ENCODE measurements around the gene ZNF850. TPM values are rescaled to one million over a fixed set of nuclear protein-coding genes. Genes with fewer than 3 reads are reported as not detected.

Gene ZNF850
- total and polyA plus RNA-seq, 9 of the 15 experiments (the other 6 are each of a cell fraction or from before 2014, with no cell fraction given) = 1.2 to 13.0 (median 5.9) TPM

DNA sequence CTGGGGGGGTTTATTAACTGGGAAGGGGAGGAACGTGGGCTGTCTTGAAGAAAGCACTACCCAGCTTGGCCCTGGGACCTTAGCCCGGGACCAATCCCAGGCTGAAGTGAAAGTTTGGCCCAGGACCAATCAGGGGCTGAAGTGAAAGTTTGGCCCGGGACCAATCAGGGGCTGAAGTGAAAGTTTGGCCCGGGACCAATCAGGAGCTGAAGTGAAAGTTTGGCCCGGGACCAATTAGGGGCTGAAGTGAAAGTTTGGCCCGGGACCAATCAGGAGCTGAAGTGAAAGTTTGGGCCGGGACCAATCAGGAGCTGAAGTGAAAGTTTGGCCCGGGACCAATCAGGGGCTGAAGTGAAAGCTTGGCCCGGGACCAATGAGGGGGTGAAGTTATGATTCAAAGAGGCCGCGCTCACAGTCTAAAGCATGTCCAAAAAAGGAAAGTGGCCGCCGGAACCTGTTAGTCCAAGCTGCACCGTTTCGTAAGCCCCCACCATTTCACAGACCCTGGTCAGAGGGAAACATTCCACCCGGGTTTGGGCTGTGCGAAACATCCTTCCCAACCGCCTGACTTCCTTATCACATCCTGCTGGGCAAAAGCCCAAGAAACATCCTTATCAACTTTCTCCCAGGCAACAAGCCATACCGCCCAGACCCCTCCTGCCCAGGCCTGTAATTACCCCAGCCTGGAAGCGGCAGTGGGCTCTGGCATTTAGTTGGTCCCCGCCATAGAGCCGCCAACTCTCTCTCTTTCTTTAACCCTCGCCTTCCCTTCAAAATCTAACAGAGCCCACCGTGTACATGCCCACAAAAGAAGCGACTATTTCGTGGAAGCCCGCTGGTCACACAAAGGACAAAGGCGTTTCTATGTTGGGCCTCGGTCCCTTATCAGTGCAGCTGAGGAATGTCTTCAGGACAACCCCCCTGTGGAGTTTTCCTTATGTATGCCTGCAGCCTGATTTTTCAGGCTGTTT lies 1.1 kb downstream of the ZNF850 start (continued):
- TF ChIP-seq HDGF (IDR thresholded peaks at IDR 0.05) = no peak
- no peak for TF ChIP-seq HMGN3 (IDR thresholded peaks at IDR 0.05; ENCODE audit: borderline replicate concordance, extremely low read depth, insufficient read length, low read depth, low read length)
- TF ChIP-seq, protein P1, sequence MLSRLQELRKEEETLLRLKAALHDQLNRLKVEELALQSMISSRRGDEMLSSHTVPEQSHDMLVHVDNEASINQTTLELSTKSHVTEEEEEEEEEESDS (CRISPR knock-in tag; IDR thresholded peaks at IDR 0.05) = no peak
- TF ChIP-seq MECOM (CRISPR knock-in tag; IDR thresholded peaks at IDR 0.05) = no peak
- TF ChIP-seq, protein P2, sequence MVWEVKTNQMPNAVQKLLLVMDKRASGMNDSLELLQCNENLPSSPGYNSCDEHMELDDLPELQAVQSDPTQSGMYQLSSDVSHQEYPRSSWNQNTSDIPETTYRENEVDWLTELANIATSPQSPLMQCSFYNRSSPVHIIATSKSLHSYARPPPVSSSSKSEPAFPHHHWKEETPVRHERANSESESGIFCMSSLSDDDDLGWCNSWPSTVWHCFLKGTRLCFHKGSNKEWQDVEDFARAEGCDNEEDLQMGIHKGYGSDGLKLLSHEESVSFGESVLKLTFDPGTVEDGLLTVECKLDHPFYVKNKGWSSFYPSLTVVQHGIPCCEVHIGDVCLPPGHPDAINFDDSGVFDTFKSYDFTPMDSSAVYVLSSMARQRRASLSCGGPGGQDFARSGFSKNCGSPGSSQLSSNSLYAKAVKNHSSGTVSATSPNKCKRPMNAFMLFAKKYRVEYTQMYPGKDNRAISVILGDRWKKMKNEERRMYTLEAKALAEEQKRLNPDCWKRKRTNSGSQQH (CRISPR knock-in tag; IDR thresholded peaks at IDR 0.05) = no peak
- TF ChIP-seq BCOR (IDR thresholded peaks at IDR 0.05) = no peak
- no peak for TF ChIP-seq NR3C1 (CRISPR knock-in tag; IDR thresholded peaks at IDR 0.05)
- no peak for TF ChIP-seq ZNF146 (CRISPR knock-in tag; IDR thresholded peaks at IDR 0.05; ENCODE audit: unreplicated experiment)
- TF ChIP-seq TEAD2 (tag; IDR thresholded peaks at IDR 0.05) = no peak
- no peak for TF ChIP-seq KDM4B (IDR thresholded peaks at IDR 0.05; ENCODE audit: borderline replicate concordance in 2 of 2, low read depth in 1 of 2)
- TF ChIP-seq, protein P3, sequence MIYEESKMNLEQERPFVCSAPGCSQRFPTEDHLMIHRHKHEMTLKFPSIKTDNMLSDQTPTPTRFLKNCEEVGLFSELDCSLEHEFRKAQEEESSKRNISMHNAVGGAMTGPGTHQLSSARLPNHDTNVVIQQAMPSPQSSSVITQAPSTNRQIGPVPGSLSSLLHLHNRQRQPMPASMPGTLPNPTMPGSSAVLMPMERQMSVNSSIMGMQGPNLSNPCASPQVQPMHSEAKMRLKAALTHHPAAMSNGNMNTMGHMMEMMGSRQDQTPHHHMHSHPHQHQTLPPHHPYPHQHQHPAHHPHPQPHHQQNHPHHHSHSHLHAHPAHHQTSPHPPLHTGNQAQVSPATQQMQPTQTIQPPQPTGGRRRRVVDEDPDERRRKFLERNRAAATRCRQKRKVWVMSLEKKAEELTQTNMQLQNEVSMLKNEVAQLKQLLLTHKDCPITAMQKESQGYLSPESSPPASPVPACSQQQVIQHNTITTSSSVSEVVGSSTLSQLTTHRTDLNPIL (CRISPR knock-in tag; IDR thresholded peaks at IDR 0.05) = no peak
- TF ChIP-seq KDM5B (IDR thresholded peaks at IDR 0.05; ENCODE audit: insufficient replicate concordance, low read depth, low read length) = peak; percentile 51
- TF ChIP-seq, protein P4, sequence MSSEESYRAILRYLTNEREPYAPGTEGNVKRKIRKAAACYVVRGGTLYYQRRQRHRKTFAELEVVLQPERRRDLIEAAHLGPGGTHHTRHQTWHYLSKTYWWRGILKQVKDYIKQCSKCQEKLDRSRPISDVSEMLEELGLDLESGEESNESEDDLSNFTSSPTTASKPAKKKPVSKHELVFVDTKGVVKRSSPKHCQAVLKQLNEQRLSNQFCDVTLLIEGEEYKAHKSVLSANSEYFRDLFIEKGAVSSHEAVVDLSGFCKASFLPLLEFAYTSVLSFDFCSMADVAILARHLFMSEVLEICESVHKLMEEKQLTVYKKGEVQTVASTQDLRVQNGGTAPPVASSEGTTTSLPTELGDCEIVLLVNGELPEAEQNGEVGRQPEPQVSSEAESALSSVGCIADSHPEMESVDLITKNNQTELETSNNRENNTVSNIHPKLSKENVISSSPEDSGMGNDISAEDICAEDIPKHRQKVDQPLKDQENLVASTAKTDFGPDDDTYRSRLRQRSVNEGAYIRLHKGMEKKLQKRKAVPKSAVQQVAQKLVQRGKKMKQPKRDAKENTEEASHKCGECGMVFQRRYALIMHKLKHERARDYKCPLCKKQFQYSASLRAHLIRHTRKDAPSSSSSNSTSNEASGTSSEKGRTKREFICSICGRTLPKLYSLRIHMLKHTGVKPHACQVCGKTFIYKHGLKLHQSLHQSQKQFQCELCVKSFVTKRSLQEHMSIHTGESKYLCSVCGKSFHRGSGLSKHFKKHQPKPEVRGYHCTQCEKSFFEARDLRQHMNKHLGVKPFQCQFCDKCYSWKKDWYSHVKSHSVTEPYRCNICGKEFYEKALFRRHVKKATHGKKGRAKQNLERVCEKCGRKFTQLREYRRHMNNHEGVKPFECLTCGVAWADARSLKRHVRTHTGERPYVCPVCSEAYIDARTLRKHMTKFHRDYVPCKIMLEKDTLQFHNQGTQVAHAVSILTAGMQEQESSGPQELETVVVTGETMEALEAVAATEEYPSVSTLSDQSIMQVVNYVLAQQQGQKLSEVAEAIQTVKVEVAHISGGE (CRISPR knock-in tag; IDR thresholded peaks at IDR 0.05) = peak in 1 of 3 experiments; percentile 71; a peak in 2 of 6 replicates
- TF ChIP-seq FOXK1 (CRISPR knock-in tag; IDR thresholded peaks at IDR 0.05; ENCODE audit: borderline replicate concordance) = no peak
- TF ChIP-seq ERF (CRISPR knock-in tag; IDR thresholded peaks at IDR 0.05) = no peak
- TF ChIP-seq ZNF184 (CRISPR knock-in tag; IDR thresholded peaks at IDR 0.05) = no peak
- no peak for TF ChIP-seq RBM34 (IDR thresholded peaks at IDR 0.05; ENCODE audit: borderline replicate concordance, insufficient read depth, low read length)

All from K562 (cell line).